ENCODE measurements around the gene ITSN1.
"Not testable (repeated sequence)": the region's sequence is repeated elsewhere in the genome, so short reads cannot be mapped to it uniquely, and the experiment has no call there.

The ITSN1 gene

GRCh38 chr21:33651965-33652680, 9.8 kb downstream of the ITSN1 start:
- no peak for DNase-seq

DNA sequence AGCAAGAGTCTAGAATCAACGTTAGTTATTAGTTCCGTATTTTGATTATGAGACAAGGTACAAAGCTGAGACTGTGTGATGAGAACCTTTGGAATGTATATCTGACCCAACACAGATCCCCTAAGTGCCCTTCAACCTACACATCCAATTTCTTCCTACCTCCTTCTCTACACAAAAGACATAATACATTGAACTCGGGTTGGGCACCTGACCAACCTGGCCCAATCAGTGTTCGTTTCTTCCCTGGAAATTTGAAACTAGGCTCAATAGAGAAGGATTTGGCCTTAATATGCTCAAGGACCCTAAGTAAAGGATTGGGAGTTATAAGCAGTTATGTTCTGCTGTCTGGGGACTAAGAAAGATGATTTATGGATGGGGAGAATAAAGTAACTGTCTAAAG, 12.1 kb downstream of the ITSN1 start:
- DNase-seq = no peak

- no peak for DNase-seq
Measured at GRCh38 chr21:33655588-33656221, 13.4 kb downstream of the ITSN1 start.

DNA sequence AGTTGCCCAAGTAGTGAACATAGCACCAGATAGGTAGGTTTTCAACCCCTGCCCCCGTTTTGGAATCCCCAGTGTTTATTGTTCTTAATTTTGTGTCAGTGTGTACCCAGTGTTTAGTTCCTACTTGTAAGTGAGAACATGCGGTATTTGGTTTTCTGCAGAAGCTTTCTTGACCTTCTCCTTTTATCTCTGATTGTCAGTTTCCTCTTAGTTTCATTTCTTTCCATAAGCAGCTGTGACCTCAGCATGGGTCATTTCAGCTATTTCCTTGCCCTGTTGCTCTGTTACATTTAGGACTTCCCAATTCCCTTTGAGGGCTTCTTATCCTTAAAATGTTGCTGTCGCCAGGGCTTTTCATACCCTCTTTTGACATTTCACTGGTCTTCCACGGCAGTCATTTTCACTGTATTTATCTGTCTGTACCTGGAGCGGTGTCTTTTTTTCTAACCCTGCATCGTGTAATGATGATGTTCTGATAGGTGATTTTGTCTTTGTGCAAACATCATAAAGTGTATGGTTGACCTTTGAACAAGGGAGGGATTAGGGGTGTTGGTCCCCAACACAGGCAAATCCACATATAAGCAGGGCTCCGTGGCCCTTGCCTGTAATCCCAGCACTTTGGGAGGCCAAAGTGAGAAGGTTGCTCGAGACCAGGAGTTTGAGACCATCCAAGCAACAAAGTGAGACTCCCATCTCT, 15.0 kb downstream of the ITSN1 start:
- no peak for DNase-seq

GRCh38 chr21:33658919-33659567, 16.7 kb downstream of the ITSN1 start:
- no peak for DNase-seq

DNA sequence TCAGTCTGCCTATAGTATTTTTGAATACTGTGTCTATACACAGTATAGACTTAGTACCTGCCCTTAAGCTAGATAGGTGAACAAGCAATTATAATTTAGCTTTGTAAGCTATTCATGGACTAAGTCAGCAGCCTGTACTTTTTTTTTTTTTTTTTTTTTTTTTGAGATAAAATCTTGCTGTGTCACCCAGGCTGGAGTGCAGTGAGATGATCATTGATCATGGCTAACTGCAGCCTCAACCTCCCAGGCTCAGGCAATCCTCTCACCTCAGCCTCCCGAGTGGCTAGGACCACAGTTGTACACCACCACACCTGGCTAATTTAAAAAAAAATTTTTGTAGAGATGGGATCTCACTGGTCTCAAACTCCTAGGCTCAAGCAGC, 17.3 kb downstream of the ITSN1 start:
- DNase-seq = no peak

DNA sequence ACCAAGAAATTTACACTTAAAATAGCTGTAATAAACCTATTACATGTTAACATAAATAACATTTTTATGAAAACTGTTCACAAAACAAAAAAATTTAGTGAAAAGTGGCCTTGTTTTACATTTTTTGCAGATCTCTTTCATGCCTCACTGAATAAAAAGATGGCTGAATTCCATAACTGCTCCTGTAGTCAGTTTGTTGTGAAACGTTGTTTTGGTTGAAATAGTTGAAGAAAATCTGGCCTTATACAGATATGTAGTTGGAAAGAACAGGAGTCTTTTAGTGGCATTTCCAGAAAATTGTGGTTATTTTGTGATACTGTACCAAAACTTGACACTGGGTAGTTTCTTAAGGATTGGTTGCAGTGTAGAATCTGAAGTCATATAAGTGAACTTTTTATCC, 18.1 kb downstream of the ITSN1 start:
- no peak for DNase-seq

GRCh38 chr21:33661146-33661545, 18.8 kb downstream of the ITSN1 start:
- no peak for DNase-seq

- no peak for DNase-seq
Measured at GRCh38 chr21:33662046-33662445, 19.7 kb downstream of the ITSN1 start.

- no peak for DNase-seq
Measured at GRCh38 chr21:33663241-33663640, 20.9 kb downstream of the ITSN1 start.

DNA sequence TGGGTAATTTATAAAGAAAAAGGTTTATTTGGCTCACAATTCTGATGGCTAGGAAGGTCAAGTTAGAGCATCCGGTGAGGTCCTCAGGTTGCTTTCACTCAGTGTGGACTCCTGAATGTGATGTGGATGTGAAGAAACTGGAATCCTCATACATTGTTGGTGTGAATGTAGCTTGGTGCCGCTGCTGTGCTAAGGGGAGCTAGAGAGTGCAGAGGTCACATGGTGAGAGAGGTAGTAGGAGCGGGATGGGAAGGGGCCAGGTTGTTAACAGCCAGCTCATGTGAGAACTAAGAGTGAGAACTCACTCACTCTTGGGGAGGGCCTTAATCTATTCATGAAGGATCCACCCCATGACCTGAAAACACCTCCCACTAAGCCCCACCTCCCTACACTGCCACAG, 21.8 kb downstream of the ITSN1 start:
- no peak for DNase-seq

- DNase-seq = no peak
Measured at GRCh38 chr21:33666153-33666552, 23.9 kb downstream of the ITSN1 start.

GRCh38 chr21:33667636-33668035, 25.3 kb downstream of the ITSN1 start:
- no peak for DNase-seq

- no peak for DNase-seq
Measured at GRCh38 chr21:33668180-33668579, 25.9 kb downstream of the ITSN1 start.

DNA sequence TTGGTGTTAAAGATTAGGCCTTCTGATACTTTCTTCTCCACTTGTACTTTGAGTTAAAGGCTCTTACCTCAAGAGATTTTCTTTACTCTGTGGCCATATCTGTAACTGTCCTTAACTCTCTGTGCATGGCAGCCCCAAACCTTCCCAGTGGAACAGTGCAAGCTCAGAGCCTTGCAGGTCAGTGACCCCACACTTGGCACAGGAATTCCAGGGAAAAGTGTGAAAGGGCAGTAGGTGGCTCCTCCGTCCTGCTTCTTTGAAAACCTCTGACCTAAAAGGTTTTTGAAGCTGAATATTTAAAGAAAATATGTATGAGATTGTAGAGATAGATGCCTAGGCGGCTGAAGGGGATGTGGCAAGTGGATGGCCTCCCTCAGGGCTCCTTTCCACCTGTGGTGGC, 26.3 kb downstream of the ITSN1 start:
- DNase-seq = no peak

DNA sequence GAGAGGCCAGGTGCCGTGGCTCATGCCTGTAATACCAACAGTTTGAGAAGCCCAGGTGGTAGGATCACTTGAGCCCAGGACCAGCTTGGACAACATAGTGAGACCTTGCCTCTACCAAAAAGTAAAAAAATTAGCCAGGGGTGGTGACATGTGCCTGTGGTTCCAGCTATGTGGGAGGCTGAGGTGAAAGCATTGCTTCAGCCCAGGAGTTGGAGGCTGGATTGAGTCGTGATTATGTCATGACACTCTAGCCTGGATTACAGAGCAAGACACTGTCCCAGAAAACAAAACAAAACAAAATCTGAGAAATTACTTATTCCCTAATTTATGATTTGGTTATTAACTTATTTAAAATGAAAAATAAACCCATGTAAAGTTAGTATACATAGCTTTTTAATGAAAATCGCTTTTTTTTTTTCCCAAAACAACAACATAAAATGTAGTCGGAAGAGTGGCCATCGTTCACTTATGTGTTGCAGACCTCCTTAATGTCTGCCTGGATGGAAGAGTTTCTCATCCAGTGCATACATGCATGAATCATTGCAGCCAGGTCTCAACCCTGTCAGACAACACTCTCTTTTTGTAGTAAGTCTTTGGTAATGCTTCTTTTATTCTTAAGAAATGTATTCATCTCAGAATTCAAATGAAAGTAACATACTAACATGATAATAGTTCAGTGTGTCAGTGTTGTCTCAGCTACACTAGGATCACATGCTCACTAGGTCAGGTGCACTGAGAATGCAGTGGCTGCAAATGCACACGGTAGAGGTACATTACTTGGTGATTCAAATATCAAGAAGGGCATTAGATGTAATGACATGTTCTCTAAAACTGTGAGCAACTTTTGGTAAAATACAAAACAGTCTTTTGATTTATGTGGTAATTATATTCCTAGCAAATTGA, 28.0 kb downstream of the ITSN1 start:
- no peak for DNase-seq

DNA sequence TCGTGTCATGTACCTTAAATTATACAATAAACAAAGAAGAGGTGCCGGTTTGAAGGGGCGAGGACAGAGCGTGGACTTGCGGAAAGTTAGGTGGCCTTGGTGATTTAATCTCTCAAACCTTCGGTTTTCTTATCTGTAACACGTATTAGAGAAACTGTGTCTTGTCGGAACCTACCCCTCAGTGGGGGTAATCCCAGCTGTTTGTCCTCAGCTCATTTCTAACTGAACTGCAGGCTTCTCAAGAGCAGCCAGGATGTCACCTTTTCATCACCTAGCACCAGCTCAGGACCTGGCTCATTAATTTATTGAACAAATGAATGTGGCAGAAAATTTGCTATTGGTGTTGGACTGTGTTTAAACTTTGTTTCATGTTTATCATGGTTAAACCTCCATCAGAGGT, 31.2 kb downstream of the ITSN1 start:
- no peak for DNase-seq

GRCh38 chr21:33674226-33674625, 31.9 kb downstream of the ITSN1 start:
- no peak for DNase-seq

GRCh38 chr21:33676666-33677065, 34.4 kb downstream of the ITSN1 start:
- not testable (repeated sequence) for DNase-seq

DNA sequence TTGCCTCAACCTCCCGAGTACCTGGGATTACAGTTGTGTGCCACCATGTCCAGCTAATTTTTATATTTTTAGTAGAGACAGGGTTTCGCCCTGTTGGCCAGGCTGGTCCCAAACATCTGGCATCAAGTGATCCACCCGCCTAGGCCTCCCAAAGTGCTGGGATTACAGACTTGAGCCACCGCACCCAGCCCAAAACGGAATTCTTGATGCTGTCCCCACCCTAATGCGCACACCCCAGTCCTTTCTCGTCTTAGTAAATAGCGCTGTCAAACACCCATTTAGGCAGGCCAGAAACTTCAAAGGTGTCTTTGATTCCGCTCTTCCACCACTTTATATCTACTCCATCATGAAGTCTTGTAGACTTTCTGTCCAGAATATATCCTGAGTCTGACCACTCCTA, 35.1 kb downstream of the ITSN1 start:
- DNase-seq = no peak

- no peak for DNase-seq
Measured at GRCh38 chr21:33680870-33681269, 38.6 kb downstream of the ITSN1 start.

GRCh38 chr21:33682992-33683627, 40.8 kb downstream of the ITSN1 start:
- no peak for DNase-seq

All from left hindlimb (tissue), 1 donor.